Measurements from ENCODE around the gene MAPKAPK2. TPM values are rescaled to one million over a fixed set of nuclear protein-coding genes. Genes with fewer than 3 reads are reported as not detected.

The MAPKAPK2 gene
- total and polyA plus RNA-seq, 2 of the 13 experiments (the other 11 are each of a cell fraction or from before 2014, with no cell fraction given) = 16.6 to 34.0 TPM

DNA sequence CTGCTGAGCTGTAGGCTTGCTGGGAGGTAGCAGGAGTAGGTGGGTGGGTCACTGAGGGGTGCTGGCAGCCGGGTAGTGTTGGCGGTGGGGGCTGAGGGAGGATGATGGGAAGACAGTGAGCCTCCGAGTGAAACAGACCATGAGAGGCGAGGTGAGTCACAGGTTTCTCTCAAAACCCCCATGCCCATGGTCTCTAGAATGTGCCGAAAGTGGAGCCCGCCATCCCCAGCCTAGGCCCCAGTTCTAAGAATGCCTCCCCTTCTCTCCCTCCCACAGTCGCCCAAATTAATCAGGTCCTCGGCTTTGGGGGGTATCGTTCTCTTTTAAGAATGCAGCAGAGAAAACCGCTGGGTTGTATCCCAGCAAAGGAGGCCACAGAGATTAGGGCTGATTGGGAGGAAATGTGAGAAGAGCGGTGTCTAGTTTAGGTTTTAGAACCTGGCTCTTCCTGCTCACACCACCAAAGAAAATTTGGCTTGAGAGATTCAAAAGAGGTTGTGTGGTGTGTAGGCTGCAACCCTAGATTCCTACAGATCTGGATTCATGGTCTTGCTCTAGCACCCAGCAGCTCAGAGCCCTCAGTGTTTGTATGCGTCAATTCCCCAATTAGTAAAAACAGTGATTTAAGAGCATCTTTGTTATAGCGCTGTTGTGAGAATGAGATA, 58.1 kb downstream of the MAPKAPK2 start:
- WGBS (ENCODE audit: low lambda C conversion rate) = 55% methylated on average over 13 of the region's 13 CpGs
- ATAC-seq (no peak), FAIRE-seq (no peak), DNase-seq (ENCODE audit: low spot score) (no peak)
- no peaks in the 10 kb centered on the region for H3K4me1 ChIP-seq (ENCODE audit: insufficient read depth, low read length)
- no peaks in the 10 kb centered on the region for H4K20me1 ChIP-seq (ENCODE audit: insufficient read depth, low read length)
- TF ChIP-seq ZNF749 (CRISPR knock-in tag; IDR thresholded peaks at IDR 0.05; ENCODE audit: borderline replicate concordance) (no peak), HOXD1 (CRISPR knock-in tag; IDR thresholded peaks at IDR 0.05) (no peak), MAF1 (CRISPR knock-in tag; IDR thresholded peaks at IDR 0.05; ENCODE audit: borderline replicate concordance) (no peak), ZNF543 (CRISPR knock-in tag; IDR thresholded peaks at IDR 0.05) (no peak), ZZZ3 (CRISPR knock-in tag; IDR thresholded peaks at IDR 0.05; ENCODE audit: borderline replicate concordance) (no peak), SNAPC2 (CRISPR knock-in tag; IDR thresholded peaks at IDR 0.05) (no peak), ZNF777 (CRISPR knock-in tag; IDR thresholded peaks at IDR 0.05) (no peak)
- TF ChIP-seq, protein P1, sequence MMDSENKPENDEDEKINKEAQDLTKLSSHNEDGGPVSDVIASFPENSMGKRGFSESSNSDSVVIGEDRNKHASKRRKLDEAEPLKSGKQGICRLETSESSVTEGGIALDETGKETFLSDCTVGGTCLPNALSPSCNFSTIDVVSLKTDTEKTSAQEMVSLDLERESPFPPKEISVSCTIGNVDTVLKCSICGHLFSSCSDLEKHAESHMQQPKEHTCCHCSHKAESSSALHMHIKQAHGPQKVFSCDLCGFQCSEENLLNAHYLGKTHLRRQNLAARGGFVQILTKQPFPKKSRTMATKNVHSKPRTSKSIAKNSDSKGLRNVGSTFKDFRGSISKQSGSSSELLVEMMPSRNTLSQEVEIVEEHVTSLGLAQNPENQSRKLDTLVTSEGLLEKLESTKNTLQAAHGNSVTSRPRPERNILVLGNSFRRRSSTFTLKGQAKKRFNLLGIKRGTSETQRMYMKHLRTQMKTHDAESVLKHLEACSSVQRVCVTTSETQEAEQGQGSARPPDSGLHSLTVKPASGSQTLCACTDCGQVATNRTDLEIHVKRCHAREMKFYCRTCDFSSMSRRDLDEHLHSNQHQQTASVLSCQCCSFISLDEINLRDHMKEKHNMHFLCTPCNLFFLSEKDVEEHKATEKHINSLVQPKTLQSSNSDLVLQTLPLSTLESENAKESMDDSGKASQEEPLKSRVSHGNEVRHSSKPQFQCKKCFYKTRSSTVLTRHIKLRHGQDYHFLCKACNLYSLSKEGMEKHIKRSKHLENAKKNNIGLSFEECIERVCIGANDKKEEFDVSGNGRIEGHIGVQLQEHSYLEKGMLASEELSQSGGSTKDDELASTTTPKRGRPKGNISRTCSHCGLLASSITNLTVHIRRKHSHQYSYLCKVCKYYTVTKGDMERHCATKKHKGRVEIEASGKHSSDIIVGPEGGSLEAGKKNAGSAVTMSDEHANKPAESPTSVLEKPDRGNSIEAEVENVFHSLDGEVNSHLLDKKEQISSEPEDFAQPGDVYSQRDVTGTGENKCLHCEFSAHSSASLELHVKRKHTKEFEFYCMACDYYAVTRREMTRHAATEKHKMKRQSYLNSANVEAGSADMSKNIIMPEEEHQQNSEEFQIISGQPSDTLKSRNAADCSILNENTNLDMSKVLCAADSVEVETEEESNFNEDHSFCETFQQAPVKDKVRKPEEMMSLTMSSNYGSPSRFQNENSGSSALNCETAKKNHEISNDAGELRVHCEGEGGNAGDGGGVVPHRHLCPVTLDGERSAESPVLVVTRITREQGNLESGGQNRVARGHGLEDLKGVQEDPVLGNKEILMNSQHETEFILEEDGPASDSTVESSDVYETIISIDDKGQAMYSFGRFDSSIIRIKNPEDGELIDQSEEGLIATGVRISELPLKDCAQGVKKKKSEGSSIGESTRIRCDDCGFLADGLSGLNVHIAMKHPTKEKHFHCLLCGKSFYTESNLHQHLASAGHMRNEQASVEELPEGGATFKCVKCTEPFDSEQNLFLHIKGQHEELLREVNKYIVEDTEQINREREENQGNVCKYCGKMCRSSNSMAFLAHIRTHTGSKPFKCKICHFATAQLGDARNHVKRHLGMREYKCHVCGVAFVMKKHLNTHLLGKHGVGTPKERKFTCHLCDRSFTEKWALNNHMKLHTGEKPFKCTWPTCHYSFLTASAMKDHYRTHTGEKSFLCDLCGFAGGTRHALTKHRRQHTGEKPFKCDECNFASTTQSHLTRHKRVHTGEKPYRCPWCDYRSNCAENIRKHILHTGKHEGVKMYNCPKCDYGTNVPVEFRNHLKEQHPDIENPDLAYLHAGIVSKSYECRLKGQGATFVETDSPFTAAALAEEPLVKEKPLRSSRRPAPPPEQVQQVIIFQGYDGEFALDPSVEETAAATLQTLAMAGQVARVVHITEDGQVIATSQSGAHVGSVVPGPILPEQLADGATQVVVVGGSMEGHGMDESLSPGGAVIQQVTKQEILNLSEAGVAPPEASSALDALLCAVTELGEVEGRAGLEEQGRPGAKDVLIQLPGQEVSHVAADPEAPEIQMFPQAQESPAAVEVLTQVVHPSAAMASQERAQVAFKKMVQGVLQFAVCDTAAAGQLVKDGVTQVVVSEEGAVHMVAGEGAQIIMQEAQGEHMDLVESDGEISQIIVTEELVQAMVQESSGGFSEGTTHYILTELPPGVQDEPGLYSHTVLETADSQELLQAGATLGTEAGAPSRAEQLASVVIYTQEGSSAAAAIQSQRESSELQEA (CRISPR knock-in tag; IDR thresholded peaks at IDR 0.05; ENCODE audit: not compliant biosample characterization) = no peak
- TF ChIP-seq, protein P2, sequence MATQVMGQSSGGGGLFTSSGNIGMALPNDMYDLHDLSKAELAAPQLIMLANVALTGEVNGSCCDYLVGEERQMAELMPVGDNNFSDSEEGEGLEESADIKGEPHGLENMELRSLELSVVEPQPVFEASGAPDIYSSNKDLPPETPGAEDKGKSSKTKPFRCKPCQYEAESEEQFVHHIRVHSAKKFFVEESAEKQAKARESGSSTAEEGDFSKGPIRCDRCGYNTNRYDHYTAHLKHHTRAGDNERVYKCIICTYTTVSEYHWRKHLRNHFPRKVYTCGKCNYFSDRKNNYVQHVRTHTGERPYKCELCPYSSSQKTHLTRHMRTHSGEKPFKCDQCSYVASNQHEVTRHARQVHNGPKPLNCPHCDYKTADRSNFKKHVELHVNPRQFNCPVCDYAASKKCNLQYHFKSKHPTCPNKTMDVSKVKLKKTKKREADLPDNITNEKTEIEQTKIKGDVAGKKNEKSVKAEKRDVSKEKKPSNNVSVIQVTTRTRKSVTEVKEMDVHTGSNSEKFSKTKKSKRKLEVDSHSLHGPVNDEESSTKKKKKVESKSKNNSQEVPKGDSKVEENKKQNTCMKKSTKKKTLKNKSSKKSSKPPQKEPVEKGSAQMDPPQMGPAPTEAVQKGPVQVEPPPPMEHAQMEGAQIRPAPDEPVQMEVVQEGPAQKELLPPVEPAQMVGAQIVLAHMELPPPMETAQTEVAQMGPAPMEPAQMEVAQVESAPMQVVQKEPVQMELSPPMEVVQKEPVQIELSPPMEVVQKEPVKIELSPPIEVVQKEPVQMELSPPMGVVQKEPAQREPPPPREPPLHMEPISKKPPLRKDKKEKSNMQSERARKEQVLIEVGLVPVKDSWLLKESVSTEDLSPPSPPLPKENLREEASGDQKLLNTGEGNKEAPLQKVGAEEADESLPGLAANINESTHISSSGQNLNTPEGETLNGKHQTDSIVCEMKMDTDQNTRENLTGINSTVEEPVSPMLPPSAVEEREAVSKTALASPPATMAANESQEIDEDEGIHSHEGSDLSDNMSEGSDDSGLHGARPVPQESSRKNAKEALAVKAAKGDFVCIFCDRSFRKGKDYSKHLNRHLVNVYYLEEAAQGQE (IDR thresholded peaks at IDR 0.05; ENCODE audit: borderline replicate concordance in 1 of 2, low read depth in 1 of 2, low read length in 2 of 2) = no peak
- H3K9me3 ChIP-seq (ENCODE audit: low read length) = no peaks in the 10 kb centered on the region
- intact Hi-C loops (cut with micrococcal nuclease; ENCODE audit: unreplicated experiment) = no loop called here
- H3K4me2 ChIP-seq (ENCODE audit: low read depth, low read length) = no peak overlapping the region
- ChIA-PET POLR2A (no interaction called here), CTCF (ENCODE audit: low intra/inter-chr PET ratio, low total read pairs) (no interaction called here)
- no peak overlapping the region for H3K27ac ChIP-seq (ENCODE audit: extremely low read length, insufficient read depth, low read length)
- BruUV-seq (replicated peaks) = no TSS peak
- H3K9ac ChIP-seq (ENCODE audit: insufficient read depth, low read depth, low read length) = no peak overlapping the region
- H3K79me2 ChIP-seq (ENCODE audit: insufficient read depth, low read length) = no peaks in the 10 kb centered on the region
- no peaks in the 10 kb centered on the region for H3K36me3 ChIP-seq (replicated peaks in 1 of 2; ENCODE audit: control insufficient read depth in 1 of 2, insufficient read depth in 2 of 2, low read length in 2 of 2)
- H2AFZ ChIP-seq (ENCODE audit: low read length) = no peak overlapping the region
- H3K27me3 ChIP-seq (ENCODE audit: control insufficient read depth in 1 of 2, insufficient read depth in 2 of 2, low read length in 2 of 2) = peaks cover 0 to 5% of the 10 kb centered on the region in 2 experiments; a peak in 3 of 5 replicates
- no peak overlapping the region for H3K4me3 ChIP-seq (replicated peaks in 1 of 3; ENCODE audit: insufficient read depth in 1 of 3, low read depth in 2 of 3, low read length in 3 of 3)
- in situ Hi-C loops (cut with HindIII; ENCODE audit: extremely low pct_ligation_motif_present, low pct_unique_long_range_greater_than_20kb) = no loop called here
